Common myeloid progenitor, CD34-positive (primary cell): ENCODE data around the gene RAB30.
A peak's percentile ranks its signal among the peaks of the same experiment; 100 is the strongest.
"Not testable (repeated sequence)": the region's sequence is repeated elsewhere in the genome, so short reads cannot be mapped to it uniquely, and the experiment has no call there.

Experiments used
- CTCF ChIA-PET: fragments of 350-600 bp; sonication (Branson Sonifier 250); formaldehyde crosslinking; loops from one replicate; lab custom pipeline; 2021; ENCODE audit warnings: antibody characterized with exemption; lab: Charles Lee
- POLR2A ChIA-PET: fragments of 350-600 bp; sonication (Branson Sonifier 250); formaldehyde crosslinking; loops from one replicate; lab custom pipeline; 2021; ENCODE audit warnings: antibody characterized with exemption; lab: Charles Lee
- DNase-seq, 3 donors: peaks; one replicate each; pipeline versions ENCODE4 v3.0.0 to v3.0.0-alpha.2; 2013
- H3K27ac ChIP-seq, 2 experiments: 1 replicate in 1 of 2; 2 replicates in 1 of 2; pipeline ENCODE4 v1.7.0; 2013; ENCODE audit warnings: inconsistent platforms in 2 of 2, low read length in 2 of 2, mild to moderate bottlenecking in 2 of 2, low read depth in 1 of 2, moderate library complexity in 1 of 2; ENCODE audit not compliant: severe bottlenecking in 2 of 2, insufficient read depth in 1 of 2, poor library complexity in 1 of 2
- H3K27me3 ChIP-seq, 5 experiments: replicated peaks in 2 of 5; 1 replicate in 3 of 5; 2 replicates in 2 of 5; pipeline versions ENCODE4 v1.6.1 to v1.7.0; 2013; ENCODE audit warnings: low read length in 4 of 5, mild to moderate bottlenecking in 2 of 5, moderate library complexity in 2 of 5, inconsistent platforms in 1 of 5; ENCODE audit not compliant: insufficient read depth in 5 of 5, control insufficient read depth in 4 of 5
- H3K36me3 ChIP-seq, 4 experiments: 1 replicate in 2 of 4; 2 replicates in 2 of 4; pipeline versions ENCODE4 v1.6.1 to v1.7.0; 2013; ENCODE audit warnings: low read length in 3 of 4, control low read depth in 1 of 4, mild to moderate bottlenecking in 1 of 4; ENCODE audit not compliant: control insufficient read depth in 4 of 4, insufficient read depth in 4 of 4
- H3K4me1 ChIP-seq, 4 experiments: 1 replicate in 3 of 4; 2 replicates in 1 of 4; pipeline versions ENCODE4 v1.6.1 to v1.7.1; 2013; ENCODE audit warnings: low read length in 3 of 4, mild to moderate bottlenecking in 3 of 4, control low read depth in 1 of 4, inconsistent platforms in 1 of 4, moderate library complexity in 1 of 4; ENCODE audit not compliant: control insufficient read depth in 4 of 4, insufficient read depth in 4 of 4; ENCODE audit errors: control extremely low read depth in 1 of 4
- H3K4me3 ChIP-seq, 7 experiments: 1 replicate in 4 of 7; 2 replicates in 3 of 7; pipeline versions ENCODE4 v1.5.1 to v1.7.0; 2013; ENCODE audit warnings: mild to moderate bottlenecking in 7 of 7, low read length in 6 of 7, moderate library complexity in 6 of 7, inconsistent platforms in 2 of 7, low read depth in 2 of 7, control low read depth in 1 of 7; ENCODE audit not compliant: insufficient read depth in 4 of 7, control insufficient read depth in 1 of 7; ENCODE audit errors: extremely low read depth in 1 of 7
- H3K9me3 ChIP-seq, 5 experiments: 1 replicate in 4 of 5; 2 replicates in 1 of 5; pipeline versions ENCODE4 v1.6.1 to v1.7.1; 2013; ENCODE audit warnings: low read length in 4 of 5, mild to moderate bottlenecking in 2 of 5, inconsistent platforms in 1 of 5, low read depth in 1 of 5, moderate library complexity in 1 of 5; ENCODE audit not compliant: control insufficient read depth in 4 of 5, insufficient read depth in 2 of 5; ENCODE audit errors: control extremely low read depth in 1 of 5
- whole genome bisulfite sequencing: methylation state at CpG from one replicate; pipeline ENCODE4 v1.1.5; 2013; ENCODE audit not compliant: insufficient coverage; 5-methylcytosine and 5-hydroxymethylcytosine counted together

Gene RAB30

DNA sequence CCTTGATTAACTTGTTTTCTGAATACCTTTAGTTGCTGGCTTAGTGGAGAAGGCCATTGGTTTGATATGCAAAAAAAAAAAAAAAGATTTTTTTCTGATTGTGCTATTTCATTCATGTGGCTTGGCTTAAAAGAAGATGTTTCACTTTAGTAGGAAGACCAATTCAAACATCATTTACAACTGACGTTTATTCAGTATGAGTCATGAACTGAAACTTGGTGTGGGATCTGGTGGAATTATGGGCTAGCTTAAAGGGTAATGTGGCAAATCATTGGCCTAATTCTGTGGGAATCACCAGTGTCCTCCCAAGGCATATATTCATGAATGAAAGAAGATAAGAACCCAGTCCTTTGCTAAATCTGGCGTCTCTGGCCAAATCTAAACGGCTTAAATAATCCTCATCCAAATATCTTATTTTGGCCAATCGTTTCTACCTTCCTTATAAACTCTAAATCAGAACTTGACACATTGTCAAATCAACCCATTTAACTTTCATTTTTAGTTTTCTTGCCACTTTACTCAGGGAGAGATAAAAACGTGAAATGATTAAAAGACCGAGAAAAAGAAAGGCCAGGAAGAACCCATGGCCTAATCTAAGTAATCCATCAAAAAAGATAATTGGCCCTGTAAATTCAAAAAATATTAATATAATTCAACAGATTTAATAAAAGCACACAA lies 93.1 kb downstream of the RAB30 start:
- ChIA-PET POLR2A (interaction anchor here (0.7 kb wide), 1 partner anchor 38 kb away, joined by 3 read pairs; no protein-coding TSS in a partner anchor), CTCF (no interaction called here)
- Histone ChIP-seq H3K4me3 (no peak overlapping the region), H3K27ac (no peak overlapping the region), H3K36me3 (no peaks in the 10 kb centered on the region), H3K4me1 (no peaks in the 10 kb centered on the region), H3K9me3 (no peaks in the 10 kb centered on the region), H3K27me3 (no peaks in the 10 kb centered on the region)
- DNase-seq = no peak
- 100% methylated on average over 2 of the region's 6 CpGs for WGBS

DNA sequence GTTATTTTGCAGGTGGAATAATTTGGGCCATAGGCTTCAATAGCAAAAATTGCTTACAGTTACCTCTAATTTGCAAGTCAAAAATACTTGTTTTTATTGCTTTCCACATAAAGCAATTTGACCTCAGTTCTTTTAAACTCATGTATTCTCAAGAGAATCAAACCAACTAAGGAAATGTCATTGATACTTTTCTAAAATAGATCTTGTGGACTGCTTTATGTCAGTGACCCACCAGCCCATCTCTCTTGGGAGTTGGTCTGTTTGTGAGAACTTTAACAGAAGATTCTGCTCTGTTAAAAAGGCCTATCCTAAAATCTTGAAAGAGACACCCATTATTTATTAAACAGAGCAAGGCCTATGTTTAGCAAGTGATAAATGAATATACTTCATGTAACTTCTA lies 94.9 kb downstream of the RAB30 start:
- no peak overlapping the region for H3K4me3 ChIP-seq
- no peak for DNase-seq
- ChIA-PET POLR2A (no interaction called here), CTCF (no interaction called here)
- H3K4me1 ChIP-seq = peaks cover 0 to 3% (median 1%) of the 10 kb centered on the region in 4 experiments
- no peaks in the 10 kb centered on the region for H3K9me3 ChIP-seq
- no peaks in the 10 kb centered on the region for H3K36me3 ChIP-seq
- H3K27ac ChIP-seq = no peak overlapping the region
- no peaks in the 10 kb centered on the region for H3K27me3 ChIP-seq

DNA sequence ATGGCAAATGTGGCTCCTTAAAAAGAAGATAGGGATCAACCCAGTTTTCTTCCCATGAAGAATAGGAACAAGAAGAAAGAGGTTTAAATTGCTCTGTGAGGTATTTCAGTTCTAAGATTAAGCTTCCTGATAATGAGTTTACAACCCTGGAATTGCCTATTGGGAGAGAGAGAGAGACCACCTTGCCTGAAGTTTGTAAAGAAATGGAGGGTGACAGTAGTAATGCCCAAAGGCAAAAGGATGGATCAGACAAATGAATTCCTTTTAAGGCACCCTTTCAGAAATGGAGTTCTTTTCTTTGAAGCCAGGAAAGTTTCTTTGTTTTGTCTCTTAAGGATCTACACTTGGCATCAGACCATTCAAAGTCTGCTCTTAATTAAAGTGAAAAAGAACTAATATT lies 95.8 kb downstream of the RAB30 start:
- H3K9me3 ChIP-seq = no peaks in the 10 kb centered on the region
- no peak overlapping the region for H3K4me3 ChIP-seq
- ChIA-PET CTCF (no interaction called here), POLR2A (no interaction called here)
- H3K36me3 ChIP-seq = no peaks in the 10 kb centered on the region
- no peaks in the 10 kb centered on the region for H3K27me3 ChIP-seq
- H3K4me1 ChIP-seq = peaks cover 0 to 5% (median 1%) of the 10 kb centered on the region in 4 experiments
- H3K27ac ChIP-seq = no peak overlapping the region
- DNase-seq = no peak

DNA sequence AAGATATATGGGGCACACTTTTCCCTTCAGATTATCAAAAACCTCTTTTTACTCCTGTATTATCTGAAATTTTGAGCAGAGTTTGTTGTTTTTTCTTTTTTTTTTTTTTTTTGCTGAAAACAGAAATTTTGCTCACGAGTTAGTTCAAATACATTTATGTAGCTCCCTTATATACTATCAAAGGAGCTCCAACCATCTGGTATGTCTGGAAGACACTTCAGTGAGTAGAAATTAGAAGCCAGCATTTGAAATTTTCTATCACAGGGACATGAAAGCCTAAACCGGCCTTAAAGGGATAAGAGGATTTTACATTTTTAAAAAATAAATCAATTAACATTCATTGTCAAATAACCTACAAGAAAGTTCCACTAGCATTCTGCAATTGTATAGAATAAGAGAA lies 96.8 kb downstream of the RAB30 start:
- Histone ChIP-seq H3K4me1 (peaks cover 0 to 5% (median 1%) of the 10 kb centered on the region in 4 experiments), H3K36me3 (no peaks in the 10 kb centered on the region), H3K4me3 (no peak overlapping the region), H3K9me3 (no peaks in the 10 kb centered on the region), H3K27ac (no peak overlapping the region), H3K27me3 (no peaks in the 10 kb centered on the region)
- no CpG with 5 or more reads among the region's 2 CpGs for WGBS
- ChIA-PET CTCF (interaction anchor here (0.5 kb wide), 1 partner anchor 170 kb away, joined by 3 read pairs; no protein-coding TSS in a partner anchor), POLR2A (no interaction called here)
- no peak for DNase-seq

DNA sequence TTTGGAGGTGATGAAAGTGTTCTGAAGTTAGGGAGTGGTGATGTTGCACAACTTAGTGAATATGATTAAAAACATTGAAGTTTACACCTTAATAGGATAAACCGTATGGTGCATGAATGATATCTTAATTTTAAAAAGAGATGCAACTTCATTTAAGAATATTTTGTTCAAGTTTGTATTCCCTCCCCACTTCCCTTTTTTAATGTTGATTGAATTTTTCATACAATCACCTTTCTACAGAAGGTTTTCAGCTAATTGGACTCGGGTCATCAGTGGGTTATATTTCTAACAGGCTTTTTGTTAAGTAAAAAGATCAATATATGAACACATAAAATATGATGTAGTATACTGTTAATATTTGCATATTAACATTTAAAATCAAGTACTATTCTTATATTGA lies 97.6 kb downstream of the RAB30 start:
- Histone ChIP-seq H3K9me3 (no peaks in the 10 kb centered on the region), H3K4me1 (peaks cover 0 to 5% (median 1%) of the 10 kb centered on the region in 4 experiments), H3K27ac (no peak overlapping the region), H3K4me3 (no peak overlapping the region), H3K27me3 (no peaks in the 10 kb centered on the region), H3K36me3 (no peaks in the 10 kb centered on the region)
- ChIA-PET CTCF (no interaction called here), POLR2A (interaction anchor here (0.6 kb wide), 1 partner anchor 17 kb away, joined by 3 read pairs; no protein-coding TSS in a partner anchor)
- WGBS = no CpG with 5 or more reads among the region's 2 CpGs
- no peak for DNase-seq

DNA sequence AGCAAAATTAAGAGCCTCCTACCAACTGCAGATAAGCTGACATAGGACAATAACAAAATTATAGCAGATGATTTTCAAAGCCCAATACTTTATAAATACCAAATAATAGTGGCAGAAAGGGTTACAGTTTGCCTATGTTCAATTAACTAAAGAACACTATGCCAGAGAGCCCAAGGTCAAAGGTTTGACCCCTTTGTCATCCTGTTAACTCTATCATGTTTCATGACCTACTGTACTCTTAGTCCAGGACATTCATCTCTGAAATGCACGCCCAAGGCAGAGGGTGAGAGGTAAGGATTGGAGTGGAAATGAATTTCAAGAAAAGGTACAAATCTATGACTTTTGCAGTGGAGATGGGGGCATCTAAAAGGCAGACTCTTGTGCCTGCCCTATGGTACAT lies 99.6 kb downstream of the RAB30 start:
- ChIA-PET CTCF (no interaction called here), POLR2A (no interaction called here)
- Histone ChIP-seq H3K9me3 (no peaks in the 10 kb centered on the region), H3K4me1 (peaks cover 0 to 5% (median 1%) of the 10 kb centered on the region in 4 experiments), H3K36me3 (no peaks in the 10 kb centered on the region), H3K27me3 (no peaks in the 10 kb centered on the region), H3K27ac (no peak overlapping the region), H3K4me3 (peak overlapping the region in 1 of 7 experiments; percentile 59)
- DNase-seq = no peak
- 100% methylated on average over 1 of the region's 1 CpG for WGBS

DNA sequence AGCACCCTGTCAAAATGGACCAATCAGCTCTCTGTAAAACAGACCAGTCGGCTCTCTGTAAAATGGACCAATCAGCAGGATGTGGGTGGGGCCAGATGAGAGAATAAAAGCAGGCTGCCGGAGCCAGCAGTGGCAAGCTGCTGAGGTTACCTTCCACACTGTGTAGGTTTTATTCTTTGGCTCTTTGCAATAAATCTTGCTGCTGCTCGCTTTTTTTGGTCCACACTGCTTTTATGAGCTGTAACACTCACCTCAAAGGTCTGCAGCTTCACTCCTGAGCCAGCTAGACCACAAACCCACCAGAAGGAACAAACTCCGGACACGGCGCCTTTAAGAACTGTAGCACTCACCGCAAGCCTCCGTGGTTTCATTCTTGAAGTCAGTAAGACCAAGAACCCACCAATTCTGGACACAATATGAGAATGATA lies 100.2 kb downstream of the RAB30 start:
- WGBS = 57% methylated on average over 5 of the region's 8 CpGs
- CTCF ChIA-PET = interaction anchor here (0.7 kb wide), 1 partner anchor 11 kb away, joined by 3 read pairs; no protein-coding TSS in a partner anchor
- H3K36me3 ChIP-seq, POLR2A ChIA-PET, H3K4me1 ChIP-seq, H3K9me3 ChIP-seq, H3K27ac ChIP-seq, H3K27me3 ChIP-seq: not testable (repeated sequence)
- H3K4me3 ChIP-seq = peak overlapping the region in 4 of 7 experiments; percentile 4 to 59 (median 38)
- DNase-seq = peak; percentile 23 to 80 (median 55)
